ENCODE data around the gene SIX3. TPM values are rescaled to one million over a fixed set of nuclear protein-coding genes. Genes with fewer than 3 reads are reported as not detected.

The SIX3 gene
- total RNA-seq, 6 experiments from 2014 or later, result not detected

DNA sequence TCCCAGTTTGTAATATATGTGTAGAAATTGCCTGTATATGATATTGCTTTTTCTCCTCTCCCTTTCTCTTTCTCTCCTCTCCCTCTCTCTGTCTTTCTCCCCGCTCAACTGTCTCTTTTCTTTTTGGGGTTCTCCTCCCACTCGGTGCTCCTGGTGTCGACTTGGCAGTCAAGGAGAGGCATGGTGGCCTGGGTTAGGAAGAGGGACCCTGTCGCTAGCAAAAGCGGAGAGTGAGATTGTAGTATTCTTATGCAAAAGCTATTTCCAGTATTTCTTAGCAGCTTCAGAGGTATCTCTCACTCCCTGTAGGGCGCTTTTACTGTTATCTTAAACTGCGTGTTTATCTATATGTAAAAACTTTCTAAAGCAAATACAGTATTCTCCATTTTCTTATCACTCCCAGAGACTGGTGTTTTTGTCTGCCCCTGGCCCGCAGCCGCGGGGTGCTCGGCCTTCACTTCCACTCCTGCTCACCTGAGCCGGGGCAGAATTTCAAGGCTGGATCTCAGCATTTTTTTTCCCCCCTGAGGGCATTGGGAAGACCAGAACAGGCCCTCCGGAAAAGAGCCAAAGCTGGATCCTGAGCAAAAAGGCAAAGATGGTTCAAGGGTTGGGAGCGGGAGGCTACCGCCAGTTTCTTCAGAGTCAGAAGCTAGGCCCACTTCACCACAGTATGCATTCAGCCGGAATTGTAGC, 4.3 kb downstream of the SIX3 start:
- Mint-ChIP-seq H3K9me3 (no peaks in the 10 kb centered on the region), H3K27me3 (ENCODE audit: insufficient read depth) (peaks cover 79% of the 10 kb centered on the region), H3K4me3 (no peak overlapping the region), H3K27ac (no peak overlapping the region), H3K36me3 (ENCODE audit: low read depth) (no peaks in the 10 kb centered on the region), H3K4me1 (ENCODE audit: low read depth) (peaks cover 7% of the 10 kb centered on the region; the same call in 1 of the 2 replicates)
- DNase-seq, result no peak
- TF ChIP-seq, protein P1, sequence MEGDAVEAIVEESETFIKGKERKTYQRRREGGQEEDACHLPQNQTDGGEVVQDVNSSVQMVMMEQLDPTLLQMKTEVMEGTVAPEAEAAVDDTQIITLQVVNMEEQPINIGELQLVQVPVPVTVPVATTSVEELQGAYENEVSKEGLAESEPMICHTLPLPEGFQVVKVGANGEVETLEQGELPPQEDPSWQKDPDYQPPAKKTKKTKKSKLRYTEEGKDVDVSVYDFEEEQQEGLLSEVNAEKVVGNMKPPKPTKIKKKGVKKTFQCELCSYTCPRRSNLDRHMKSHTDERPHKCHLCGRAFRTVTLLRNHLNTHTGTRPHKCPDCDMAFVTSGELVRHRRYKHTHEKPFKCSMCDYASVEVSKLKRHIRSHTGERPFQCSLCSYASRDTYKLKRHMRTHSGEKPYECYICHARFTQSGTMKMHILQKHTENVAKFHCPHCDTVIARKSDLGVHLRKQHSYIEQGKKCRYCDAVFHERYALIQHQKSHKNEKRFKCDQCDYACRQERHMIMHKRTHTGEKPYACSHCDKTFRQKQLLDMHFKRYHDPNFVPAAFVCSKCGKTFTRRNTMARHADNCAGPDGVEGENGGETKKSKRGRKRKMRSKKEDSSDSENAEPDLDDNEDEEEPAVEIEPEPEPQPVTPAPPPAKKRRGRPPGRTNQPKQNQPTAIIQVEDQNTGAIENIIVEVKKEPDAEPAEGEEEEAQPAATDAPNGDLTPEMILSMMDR (IDR thresholded peaks at IDR 0.05), result no peak

DNA sequence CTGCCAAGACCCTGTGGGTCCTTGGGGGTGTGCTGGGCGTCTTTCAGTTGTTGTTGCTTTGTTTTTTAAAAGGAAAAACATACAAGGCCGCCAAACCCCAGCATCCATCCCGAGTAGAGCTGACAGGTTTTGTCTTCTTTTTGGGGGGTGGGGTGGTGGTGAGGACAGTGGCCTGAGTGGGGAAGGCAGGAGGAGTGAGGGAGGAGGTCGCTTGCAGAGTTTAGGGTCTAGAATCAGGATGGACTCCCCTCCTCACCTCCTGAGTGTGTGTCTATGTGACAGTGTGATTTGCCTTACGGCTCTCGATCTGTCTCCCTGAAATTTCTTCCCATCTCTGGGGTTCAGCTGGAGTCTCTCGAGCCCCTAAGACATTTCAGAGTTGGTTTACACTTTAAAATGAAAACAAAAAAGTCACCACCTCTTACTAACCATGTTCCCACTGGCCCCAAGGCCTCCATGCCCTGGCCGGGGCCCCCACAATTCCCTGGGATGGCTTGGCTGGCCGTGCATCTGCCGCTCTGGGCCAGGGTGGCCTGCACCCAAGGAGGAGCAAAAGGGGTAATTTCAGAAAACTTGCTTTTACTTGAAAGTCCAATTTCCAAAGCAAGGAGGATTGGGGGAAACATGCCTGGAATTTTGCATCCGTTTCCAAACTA, 5.0 kb downstream of the SIX3 start:
- TF ChIP-seq, protein P1 (IDR thresholded peaks at IDR 0.05), result no peak
- Mint-ChIP-seq H3K27me3 (ENCODE audit: insufficient read depth) (peaks cover 79% of the 10 kb centered on the region), H3K9me3 (no peaks in the 10 kb centered on the region), H3K4me1 (ENCODE audit: low read depth) (peaks cover 5% of the 10 kb centered on the region; the same call in 1 of the 2 replicates), H3K27ac (no peak overlapping the region), H3K4me3 (no peak overlapping the region), H3K36me3 (ENCODE audit: low read depth) (no peaks in the 10 kb centered on the region)
- no peak for DNase-seq

DNA sequence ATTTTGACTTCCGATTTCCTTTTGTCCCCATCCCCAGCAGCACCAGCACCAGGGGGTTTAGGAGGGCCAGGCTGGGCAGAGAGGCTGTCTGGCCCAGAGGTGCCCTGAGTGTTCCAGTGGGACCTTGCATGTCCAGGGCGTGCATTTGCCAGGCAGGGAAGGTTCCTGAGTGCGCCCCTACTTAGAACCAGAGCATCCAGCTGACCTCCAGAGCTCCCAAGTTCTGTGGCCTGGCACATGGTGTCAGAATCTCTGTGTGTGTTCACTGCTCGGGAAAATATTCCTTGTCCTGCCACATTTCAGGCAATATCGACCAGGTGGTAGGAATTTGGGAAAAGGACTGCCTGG, 5.5 kb downstream of the SIX3 start:
- TF ChIP-seq, protein P1 (IDR thresholded peaks at IDR 0.05), result no peak
- Mint-ChIP-seq H3K27ac (no peak overlapping the region), H3K9me3 (no peaks in the 10 kb centered on the region), H3K4me1 (ENCODE audit: low read depth) (no peaks in the 10 kb centered on the region), H3K4me3 (no peak overlapping the region), H3K36me3 (ENCODE audit: low read depth) (no peaks in the 10 kb centered on the region), H3K27me3 (ENCODE audit: insufficient read depth) (peaks cover 76% of the 10 kb centered on the region)
- DNase-seq, result no peak

DNA sequence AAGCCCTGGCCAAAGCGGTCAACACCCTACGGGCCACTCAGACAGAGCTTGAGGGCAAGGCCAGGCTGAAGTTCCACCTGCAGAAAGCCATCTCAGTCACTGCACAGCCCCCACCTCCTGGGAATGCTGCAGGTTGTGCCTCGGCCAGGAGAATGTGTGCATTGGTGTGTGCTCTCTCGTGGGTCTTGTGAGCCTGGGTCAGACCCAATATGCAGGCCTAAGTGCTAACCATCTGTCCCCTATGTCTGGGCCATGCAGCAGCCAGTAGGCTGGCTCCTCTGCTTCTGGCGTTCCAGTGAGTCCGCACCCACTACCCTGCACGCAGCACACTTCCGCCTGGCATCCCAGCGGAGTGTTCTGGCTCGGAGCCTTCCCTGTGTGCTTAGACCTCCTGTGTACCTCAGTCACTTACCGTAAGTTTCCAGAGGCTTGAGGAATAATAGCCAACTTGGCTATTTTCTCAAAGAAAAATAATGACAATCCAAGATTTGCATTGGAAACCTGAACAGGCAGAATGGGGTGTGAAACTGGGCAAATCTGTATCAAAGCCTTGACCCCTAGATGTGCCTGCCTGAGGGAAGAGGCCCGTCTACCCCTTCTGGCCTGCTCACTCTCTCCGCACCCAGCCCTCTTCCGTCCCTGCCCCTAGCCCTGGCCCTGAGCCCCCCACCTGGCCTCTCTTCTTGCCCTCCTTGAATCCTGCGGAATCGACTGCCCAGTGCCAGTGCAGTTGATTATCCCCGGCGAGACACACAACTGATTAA, 7.2 kb downstream of the SIX3 start:
- TF ChIP-seq, protein P1 (IDR thresholded peaks at IDR 0.05), result no peak
- Mint-ChIP-seq H3K27ac (no peak overlapping the region), H3K4me1 (ENCODE audit: low read depth) (0 out of 2 replicates have a peak, but pooled peaks cover 6% of the 10 kb centered on the region), H3K4me3 (no peak overlapping the region), H3K27me3 (ENCODE audit: insufficient read depth) (peaks cover 76% of the 10 kb centered on the region), H3K9me3 (no peaks in the 10 kb centered on the region), H3K36me3 (ENCODE audit: low read depth) (no peaks in the 10 kb centered on the region)
- DNase-seq, result no peak

DNA sequence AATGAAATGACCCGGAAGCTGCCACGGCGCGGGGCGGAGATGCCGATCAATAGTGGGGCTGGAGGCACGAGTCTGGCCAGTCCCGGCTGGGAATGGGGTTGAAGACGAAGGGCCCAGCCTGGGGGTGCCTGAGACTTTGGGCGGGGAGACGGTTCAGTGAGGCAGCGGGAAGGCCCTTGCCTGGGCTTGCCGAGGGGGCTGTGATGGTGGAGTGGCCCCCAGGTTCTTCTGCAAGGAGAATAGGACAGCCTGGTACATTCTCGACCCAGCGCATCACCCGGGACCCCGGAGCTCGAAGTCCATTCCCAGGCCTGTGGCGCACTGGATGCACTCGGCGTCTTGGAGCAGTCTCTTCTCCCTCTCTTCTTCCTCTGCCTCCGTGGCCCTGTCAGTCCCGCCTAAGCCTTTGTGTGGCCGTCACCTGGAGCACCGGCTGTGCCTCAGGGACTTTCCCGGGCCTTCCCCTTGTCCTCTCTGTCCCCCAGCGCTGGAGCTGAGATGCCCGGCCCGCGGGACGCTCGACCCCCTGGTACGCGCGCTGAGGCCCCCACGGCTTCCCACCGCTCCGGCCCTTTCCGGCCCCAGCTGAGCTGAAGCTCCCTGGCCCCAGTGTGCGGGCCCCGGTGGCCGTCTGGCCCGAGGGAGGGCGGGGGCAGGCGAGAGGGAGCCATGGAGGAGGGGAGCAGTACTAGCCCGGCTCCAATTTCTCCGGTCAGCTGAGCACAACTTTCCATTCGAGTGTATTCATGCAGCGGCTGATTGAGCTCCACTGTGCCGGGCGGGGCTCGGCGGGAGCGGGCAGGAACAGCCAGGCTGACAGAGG, 8.0 kb downstream of the SIX3 start:
- no peak overlapping the region for H3K27ac Mint-ChIP-seq
- no peak for DNase-seq
- no peaks in the 10 kb centered on the region for H3K36me3 Mint-ChIP-seq (ENCODE audit: low read depth)
- no peaks in the 10 kb centered on the region for H3K9me3 Mint-ChIP-seq
- H3K27me3 Mint-ChIP-seq (ENCODE audit: insufficient read depth), result peaks cover 78% of the 10 kb centered on the region
- 0 out of 2 replicates have a peak, but pooled peaks cover 6% of the 10 kb centered on the region for H3K4me1 Mint-ChIP-seq (ENCODE audit: low read depth)
- TF ChIP-seq, protein P1 (IDR thresholded peaks at IDR 0.05), result no peak
- no peak overlapping the region for H3K4me3 Mint-ChIP-seq
